Lung (tissue), 12 donors: ENCODE data around the gene SEC31B. TPM values are rescaled to one million over a fixed set of nuclear protein-coding genes. Genes with fewer than 3 reads are reported as not detected.

ENCODE experiments used
- ATAC-seq: fragments of 200-7000 bp; cut with Tn5 transposase; one replicate; pipeline ENCODE4 v1.9.1; 2020; ENCODE audit warnings: moderate number of reproducible peaks; ENCODE audit not compliant: insufficient read depth, low FRiP score
- DNase-seq, 3 donors: peaks; one replicate each; pipeline ENCODE4 v3.0.0-alpha.2; 2013 to 2017
- H3K27ac ChIP-seq, 2 donors: one replicate each; pipeline ENCODE4 v1.5.1; 2013; ENCODE audit warnings: mild to moderate bottlenecking in 2 of 2, moderate library complexity in 2 of 2, control low read depth in 1 of 2, inconsistent platforms in 1 of 2, low read depth in 1 of 2, low read length in 1 of 2
- H3K27me3 ChIP-seq, 3 donors: one replicate each; pipeline ENCODE4 v1.5.1; 2013; ENCODE audit warnings: low read length in 2 of 3; ENCODE audit not compliant: control insufficient read depth in 3 of 3, insufficient read depth in 3 of 3
- H3K36me3 ChIP-seq, 4 donors: one replicate each; pipeline ENCODE4 v1.5.1; 2013; ENCODE audit warnings: low read length in 4 of 4, mild to moderate bottlenecking in 1 of 4, moderate library complexity in 1 of 4; ENCODE audit not compliant: control insufficient read depth in 4 of 4, insufficient read depth in 4 of 4
- H3K4me1 ChIP-seq, 5 donors: one replicate each; pipeline ENCODE4 v1.5.1; 2013; ENCODE audit warnings: low read length in 5 of 5, mild to moderate bottlenecking in 2 of 5, moderate library complexity in 1 of 5; ENCODE audit not compliant: control insufficient read depth in 5 of 5, insufficient read depth in 5 of 5
- H3K4me3 ChIP-seq: one replicate; pipeline ENCODE4 v1.5.1; 2013; ENCODE audit warnings: mild to moderate bottlenecking, control low read depth, moderate library complexity
- H3K9ac ChIP-seq, 2 donors: one replicate each; pipeline ENCODE4 v1.5.1; 2013; ENCODE audit warnings: low read length in 2 of 2, control low read depth in 1 of 2; ENCODE audit not compliant: insufficient read depth in 1 of 2
- H3K9me3 ChIP-seq, 4 donors: one replicate each; pipeline ENCODE4 v1.5.1; 2013; ENCODE audit warnings: low read length in 3 of 4, mild to moderate bottlenecking in 1 of 4, moderate library complexity in 1 of 4; ENCODE audit not compliant: control insufficient read depth in 4 of 4, insufficient read depth in 3 of 4
- WGBS, 2 donors: extraction: QIAGEN DNeasy Blood & Tissue Kit; methylation state at CpG; one replicate each; pipeline ENCODE4 v1.1.7; 2013; 5-methylcytosine and 5-hydroxymethylcytosine counted together
- polyA plus RNA-seq, 2 donors: library from polyadenylated mRNA; stranded (reverse); fragments of 200-250 nt; gene quantifications; one replicate each; pipeline ENCODE4 v1.2.1, GENCODE V29; 2013
- total RNA-seq, 2 donors: library from RNA; depleted of rRNA in 1 of 2; stranded (reverse); fragments of >200 nt in 1 of 2; gene quantifications; one replicate each; pipeline ENCODE4 v1.2.1, GENCODE V29; 2014 to 2021
- TF ChIP-seq, protein P1 (sequence below): IDR thresholded peaks from 2 replicates; pipeline ENCODE4 v1.5.1; 2012; ENCODE audit warnings: mild to moderate bottlenecking; ENCODE audit errors: control extremely low read depth, extremely low read depth
- donor health status: control.
- donor health status: control.
- donor health status: Bipolar disorder and iron deficiency.
- donor health status: healthy.
- donor health status: DM: yes; HTN: yes; CAD: no.

Gene SEC31B
- total and polyA plus RNA-seq, 4 donors: 4.8 to 10.5 (median 9.4) TPM

DNA sequence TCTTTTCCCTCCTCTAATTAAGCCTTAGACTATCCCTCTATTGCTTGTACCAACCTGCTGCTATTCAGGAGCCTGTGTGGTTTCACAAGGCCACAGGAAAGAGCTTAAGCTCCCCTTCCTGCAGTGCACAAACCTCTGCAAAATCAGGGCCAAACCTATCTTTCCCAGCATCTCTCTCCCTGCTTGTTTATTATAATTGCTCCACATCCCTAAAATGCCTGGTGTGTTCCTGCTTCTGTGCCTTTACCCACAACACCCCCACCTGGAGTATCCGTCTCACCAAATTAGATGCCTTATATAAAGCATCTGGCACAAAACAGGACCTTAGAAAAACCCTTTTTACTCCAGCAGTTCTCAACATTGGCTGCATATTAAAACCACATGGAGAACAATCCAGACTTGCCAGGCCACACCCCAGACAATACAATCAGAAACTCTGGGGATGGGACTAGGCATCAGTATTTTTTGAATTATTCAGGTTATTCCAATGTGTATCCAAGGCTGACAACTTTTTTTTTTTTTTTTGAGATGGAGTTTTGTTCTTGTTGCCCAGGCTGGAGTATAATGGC, 16.7 kb downstream of the SEC31B start:
- Histone ChIP-seq H3K9me3 (no peaks in the 10 kb centered on the region), H3K4me1 (no peaks in the 10 kb centered on the region), H3K4me3 (no peak overlapping the region), H3K9ac (no peak overlapping the region), H3K27me3 (no peaks in the 10 kb centered on the region), H3K27ac (no peak overlapping the region), H3K36me3 (peaks cover 13 to 26% (median 24%) of the 10 kb centered on the region in 4 donors)
- TF ChIP-seq, protein P1, sequence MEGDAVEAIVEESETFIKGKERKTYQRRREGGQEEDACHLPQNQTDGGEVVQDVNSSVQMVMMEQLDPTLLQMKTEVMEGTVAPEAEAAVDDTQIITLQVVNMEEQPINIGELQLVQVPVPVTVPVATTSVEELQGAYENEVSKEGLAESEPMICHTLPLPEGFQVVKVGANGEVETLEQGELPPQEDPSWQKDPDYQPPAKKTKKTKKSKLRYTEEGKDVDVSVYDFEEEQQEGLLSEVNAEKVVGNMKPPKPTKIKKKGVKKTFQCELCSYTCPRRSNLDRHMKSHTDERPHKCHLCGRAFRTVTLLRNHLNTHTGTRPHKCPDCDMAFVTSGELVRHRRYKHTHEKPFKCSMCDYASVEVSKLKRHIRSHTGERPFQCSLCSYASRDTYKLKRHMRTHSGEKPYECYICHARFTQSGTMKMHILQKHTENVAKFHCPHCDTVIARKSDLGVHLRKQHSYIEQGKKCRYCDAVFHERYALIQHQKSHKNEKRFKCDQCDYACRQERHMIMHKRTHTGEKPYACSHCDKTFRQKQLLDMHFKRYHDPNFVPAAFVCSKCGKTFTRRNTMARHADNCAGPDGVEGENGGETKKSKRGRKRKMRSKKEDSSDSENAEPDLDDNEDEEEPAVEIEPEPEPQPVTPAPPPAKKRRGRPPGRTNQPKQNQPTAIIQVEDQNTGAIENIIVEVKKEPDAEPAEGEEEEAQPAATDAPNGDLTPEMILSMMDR: no peak
- no peak for ATAC-seq
- WGBS, 2 donors: 94 to 95% methylated on average over 1 of the region's 1 CpG
- DNase-seq: no peak

DNA sequence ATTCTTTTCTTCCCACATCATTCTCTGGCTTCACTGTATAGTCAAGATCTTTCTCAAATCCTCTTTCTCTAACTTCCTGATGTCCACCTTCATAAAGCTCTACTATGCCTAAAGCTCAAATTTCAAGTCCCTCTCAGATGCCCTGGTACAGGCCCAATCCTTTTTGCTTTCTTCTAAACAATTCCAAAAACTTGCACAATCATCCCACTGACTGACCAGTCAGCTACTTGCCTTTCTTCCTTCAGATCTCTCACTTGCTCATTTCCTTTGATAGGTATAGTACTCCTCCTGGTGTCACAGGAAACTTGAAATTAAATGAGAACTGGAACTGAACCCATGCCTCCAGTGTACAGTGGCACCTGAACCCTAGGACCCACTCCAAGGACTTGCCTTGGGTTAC, 18.2 kb downstream of the SEC31B start:
- no peak overlapping the region for H3K27ac ChIP-seq
- DNase-seq (no peak), ATAC-seq (no peak)
- no peaks in the 10 kb centered on the region for H3K27me3 ChIP-seq
- H3K4me1 ChIP-seq: no peaks in the 10 kb centered on the region
- TF ChIP-seq, protein P1: no peak
- no peak overlapping the region for H3K9ac ChIP-seq
- H3K9me3 ChIP-seq: no peaks in the 10 kb centered on the region
- peaks cover 13 to 28% (median 22%) of the 10 kb centered on the region in 4 donors for H3K36me3 ChIP-seq
- H3K4me3 ChIP-seq: no peak overlapping the region

DNA sequence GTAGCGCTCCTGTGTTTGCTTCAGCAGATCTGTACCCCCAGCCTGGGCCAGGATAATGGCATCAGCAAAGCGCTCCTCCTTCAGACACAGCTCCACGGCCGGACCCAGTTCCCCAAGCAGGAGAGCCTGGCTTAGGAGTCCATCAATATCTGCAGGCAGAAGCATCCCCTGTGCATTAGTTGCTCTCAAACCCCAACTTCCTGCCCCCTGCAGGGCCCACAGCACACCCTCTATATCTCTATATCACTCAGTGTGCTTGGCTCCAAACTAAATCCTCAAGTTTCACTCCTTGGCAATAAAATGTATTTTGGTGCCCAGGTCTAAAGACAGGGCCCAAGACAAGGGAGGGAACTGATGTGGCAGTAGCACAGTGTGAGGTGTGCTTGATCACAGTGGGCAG, 21.6 kb downstream of the SEC31B start:
- Histone ChIP-seq H3K36me3 (peaks cover 4 to 35% (median 19%) of the 10 kb centered on the region in 4 donors), H3K4me1 (no peaks in the 10 kb centered on the region), H3K27ac (no peak overlapping the region), H3K9me3 (no peaks in the 10 kb centered on the region), H3K27me3 (no peaks in the 10 kb centered on the region), H3K4me3 (no peak overlapping the region), H3K9ac (no peak overlapping the region)
- no peak for ATAC-seq
- TF ChIP-seq, protein P1: no peak
- DNase-seq: no peak
- WGBS, 2 donors: 99 to 100% methylated on average over 4 of the region's 4 CpGs

DNA sequence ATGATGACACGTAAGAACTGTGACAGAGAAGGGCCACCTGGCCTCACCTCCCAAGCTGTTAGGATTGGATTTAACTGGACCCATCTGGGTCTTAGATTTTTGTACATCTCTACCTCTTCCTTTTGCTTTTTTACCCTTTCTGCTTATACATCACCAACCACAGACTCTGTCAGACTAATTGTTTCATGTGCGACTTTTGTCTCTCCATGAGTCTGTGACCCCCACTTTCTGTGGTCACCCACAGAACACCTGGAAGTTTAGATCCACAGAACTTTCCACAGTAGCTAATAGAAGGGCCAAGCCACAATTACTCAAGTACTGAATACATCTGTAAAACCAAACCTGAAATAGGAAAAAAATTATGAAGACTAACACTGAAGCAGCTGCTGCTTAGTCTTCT, 23.1 kb downstream of the SEC31B start:
- DNase-seq: no peak
- Histone ChIP-seq H3K4me1 (no peaks in the 10 kb centered on the region), H3K27ac (no peak overlapping the region), H3K9me3 (no peaks in the 10 kb centered on the region), H3K4me3 (no peak overlapping the region), H3K9ac (no peak overlapping the region), H3K27me3 (no peaks in the 10 kb centered on the region), H3K36me3 (peaks cover 3 to 31% (median 14%) of the 10 kb centered on the region in 4 donors)
- TF ChIP-seq, protein P1: no peak
- no peak for ATAC-seq
- 89 to 95% methylated on average over 2 of the region's 2 CpGs for WGBS, 2 donors
